Ovary (tissue), 9 donors: ENCODE results near the gene SYAP1. TPM values are rescaled to one million over a fixed set of nuclear protein-coding genes. Genes with fewer than 3 reads are reported as not detected.
"Not testable (repeated sequence)": the region's sequence is repeated elsewhere in the genome, so short reads cannot be mapped to it uniquely, and the experiment has no call there.

Experiments used
- DNase-seq, 5 donors: peaks; one replicate each; pipeline ENCODE4 v3.0.0-alpha.2; 2019 to 2020
- H3K27ac ChIP-seq, 2 donors: fragments of 200-600 bp; one replicate each; pipeline versions ENCODE4 v1.5.1 to v1.8.0; 2019 to 2022
- H3K27me3 ChIP-seq: fragments of 200-600 bp; one replicate; pipeline ENCODE4 v1.8.0; 2022
- H3K36me3 ChIP-seq: fragments of 200-600 bp; sonication (generic); one replicate; pipeline ENCODE4 v1.5.1; 2019
- H3K4me1 ChIP-seq: one replicate; pipeline ENCODE4 v1.8.1; 2013; ENCODE audit warnings: mild to moderate bottlenecking, moderate library complexity; ENCODE audit not compliant: insufficient read depth
- H3K4me3 ChIP-seq: fragments of 200-600 bp; sonication (generic); one replicate; pipeline ENCODE4 v1.5.1; 2017
- H3K9me3 ChIP-seq, 2 donors: fragments of 200-600 bp in 1 of 2; sonication (generic) in 1 of 2; one replicate each; pipeline versions ENCODE4 v1.5.1 to v1.8.1; 2013 to 2019; ENCODE audit warnings: mild to moderate bottlenecking in 1 of 2, moderate library complexity in 1 of 2
- EP300 ChIP-seq: sonication (generic); formaldehyde crosslinking; IDR thresholded peaks from one replicate; pipeline ENCODE4 v1.6.1; 2017; ENCODE audit warnings: antibody characterized with exemption
- POLR2A ChIP-seq: fragments of 450-650 bp; IDR thresholded peaks from one replicate; pipeline ENCODE4 v1.6.1; 2017; ENCODE audit warnings: antibody characterized with exemption, mild to moderate bottlenecking, moderate library complexity
- WGBS, 3 donors: extraction: QIAGEN DNeasy Blood & Tissue Kit in 1 of 3; methylation state at CpG; one replicate each; pipeline versions ENCODE4 v1.1.5 to v1.1.7; 2013 to 2017; 5-methylcytosine and 5-hydroxymethylcytosine counted together
- intact Hi-C, 4 donors: fragments of 100-400 bp; cut with DNase I; formaldehyde crosslinking; loops; one replicate each; pipeline versions ENCODE4 v1.11.0 to v1.15.1; 2022 to 2023
- polyA plus RNA-seq, 2 donors: library from polyadenylated mRNA; stranded (reverse); fragments of 200-250 nt in 1 of 2; fragments of 350-450 nt in 1 of 2; fragmentation: Illumina TruSeq in 1 of 2; extraction: RNeasy Lipid Tissue Mini Kit (QIAGEN cat#74804) in 1 of 2; gene quantifications; one replicate each; pipeline ENCODE4 v1.2.3, GENCODE V29; 2013 to 2014
- total RNA-seq, 7 donors: library from RNA; depleted of rRNA in 2 of 7; stranded (reverse); fragments of >200 nt in 2 of 7; fragmentation: NEBNext Ultra II Directional in 3 of 7; extraction: Animal tissue kit (Norgen Biotek cat#: 25700) in 3 of 7; gene quantifications; one replicate each; pipeline versions ENCODE4 v1.1.0 to v1.2.4, GENCODE V29; 2016 to 2023
- TF ChIP-seq, protein P1 (sequence below), 3 donors: fragments of 450-650 bp in 2 of 3; fragments of 200-600 bp in 1 of 3; IDR thresholded peaks; one replicate each; pipeline versions ENCODE4 v1.5.1 to v1.8.0; 2016 to 2022; ENCODE audit warnings: antibody characterized with exemption in 3 of 3, mild to moderate bottlenecking in 1 of 3
- donor health status: DM: no; HTN: no; CAD: no; lungs with moderate emphysema.
- donor health status: DM: no; HTN: no; CAD: no.
- donor health status: Bipolar disorder and iron deficiency.
- donor health status: DM: yes; HTN: yes; CAD: no.
- donor health status: DM: no; HTN: no; CAD: no.
- donor health status: DM: yes; HTN: yes; CAD: no.

The SYAP1 gene
- total and polyA plus RNA-seq, 9 donors = 9.6 to 36.9 (median 25.4) TPM

DNA sequence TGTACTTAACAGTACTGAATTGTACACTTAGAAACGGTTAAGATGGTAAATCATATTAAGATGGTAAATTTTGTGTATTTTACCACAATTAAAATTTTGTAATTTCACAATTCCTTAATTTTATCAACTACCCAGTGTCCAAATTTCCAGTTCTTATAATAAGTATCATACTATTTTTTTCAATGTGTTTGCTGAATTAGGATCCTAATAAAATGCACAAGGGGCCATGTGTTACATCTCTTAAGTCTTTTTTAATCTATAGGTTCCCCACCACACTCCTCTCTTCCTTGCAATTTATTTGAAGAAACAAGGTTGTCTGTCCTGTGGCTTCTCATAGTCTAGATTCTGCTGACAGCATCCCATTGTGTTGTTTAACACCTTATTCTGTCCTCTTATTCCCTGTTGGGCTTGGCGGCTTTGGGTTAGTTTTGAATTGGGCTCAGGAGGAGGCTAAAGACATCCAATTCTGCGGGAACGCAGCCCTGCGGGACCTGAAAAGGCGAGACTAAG lies 533 bp upstream of the SYAP1 start:
- Histone ChIP-seq H3K4me3 (peak overlapping the region; percentile 86), H3K36me3 (no peaks in the 10 kb centered on the region), H3K27me3 (no peaks in the 10 kb centered on the region), H3K27ac (peak overlapping the region; percentile 67 to 91), H3K9me3 (no peaks in the 10 kb centered on the region), H3K4me1 (peaks cover 4% of the 10 kb centered on the region)
- intact Hi-C loops = loop anchor here in 1 of 4 donors (5.0 kb wide), 1 partner anchor 68 kb away; the partner anchor contains the start of gene TXLNG
- WGBS, 3 donors = 10 to 15% (median 10%) methylated on average over 6 of the region's 6 CpGs
- DNase-seq = no peak
- TF ChIP-seq EP300 (no peak), POLR2A (no peak)
- TF ChIP-seq, protein P1, sequence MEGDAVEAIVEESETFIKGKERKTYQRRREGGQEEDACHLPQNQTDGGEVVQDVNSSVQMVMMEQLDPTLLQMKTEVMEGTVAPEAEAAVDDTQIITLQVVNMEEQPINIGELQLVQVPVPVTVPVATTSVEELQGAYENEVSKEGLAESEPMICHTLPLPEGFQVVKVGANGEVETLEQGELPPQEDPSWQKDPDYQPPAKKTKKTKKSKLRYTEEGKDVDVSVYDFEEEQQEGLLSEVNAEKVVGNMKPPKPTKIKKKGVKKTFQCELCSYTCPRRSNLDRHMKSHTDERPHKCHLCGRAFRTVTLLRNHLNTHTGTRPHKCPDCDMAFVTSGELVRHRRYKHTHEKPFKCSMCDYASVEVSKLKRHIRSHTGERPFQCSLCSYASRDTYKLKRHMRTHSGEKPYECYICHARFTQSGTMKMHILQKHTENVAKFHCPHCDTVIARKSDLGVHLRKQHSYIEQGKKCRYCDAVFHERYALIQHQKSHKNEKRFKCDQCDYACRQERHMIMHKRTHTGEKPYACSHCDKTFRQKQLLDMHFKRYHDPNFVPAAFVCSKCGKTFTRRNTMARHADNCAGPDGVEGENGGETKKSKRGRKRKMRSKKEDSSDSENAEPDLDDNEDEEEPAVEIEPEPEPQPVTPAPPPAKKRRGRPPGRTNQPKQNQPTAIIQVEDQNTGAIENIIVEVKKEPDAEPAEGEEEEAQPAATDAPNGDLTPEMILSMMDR (IDR thresholded peaks at IDR 0.05) = no peak

DNA sequence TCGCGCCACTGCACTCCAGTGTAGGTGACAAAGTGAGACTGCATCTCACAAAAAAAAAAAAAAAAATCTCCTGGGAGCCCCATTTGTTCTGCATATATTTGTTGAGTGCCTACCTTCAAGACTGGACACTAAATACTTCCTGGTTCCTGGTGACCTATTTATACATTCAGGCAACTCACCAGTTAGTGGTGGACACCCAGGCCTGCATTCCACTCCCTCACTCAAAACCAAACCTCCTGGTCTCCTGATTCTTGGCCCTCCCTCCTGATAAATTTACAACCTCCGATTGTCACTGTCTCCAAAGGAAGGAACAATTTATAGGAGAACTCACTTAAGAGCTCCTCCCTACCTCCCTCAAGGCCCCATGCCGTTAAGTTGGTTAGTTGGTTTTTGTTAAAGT lies 3.1 kb downstream of the SYAP1 start:
- Histone ChIP-seq H3K27me3 (no peaks in the 10 kb centered on the region), H3K4me1 (peaks cover 4% of the 10 kb centered on the region), H3K27ac (no peak overlapping the region), H3K36me3 (no peaks in the 10 kb centered on the region), H3K4me3 (no peak overlapping the region), H3K9me3 (no peaks in the 10 kb centered on the region)
- no peak for DNase-seq
- intact Hi-C loops = no loop called here
- 82 to 89% (median 85%) methylated on average over 4 of the region's 4 CpGs for WGBS, 3 donors
- TF ChIP-seq POLR2A (no peak), EP300 (no peak)
- TF ChIP-seq, protein P1 (IDR thresholded peaks at IDR 0.05) = no peak

DNA sequence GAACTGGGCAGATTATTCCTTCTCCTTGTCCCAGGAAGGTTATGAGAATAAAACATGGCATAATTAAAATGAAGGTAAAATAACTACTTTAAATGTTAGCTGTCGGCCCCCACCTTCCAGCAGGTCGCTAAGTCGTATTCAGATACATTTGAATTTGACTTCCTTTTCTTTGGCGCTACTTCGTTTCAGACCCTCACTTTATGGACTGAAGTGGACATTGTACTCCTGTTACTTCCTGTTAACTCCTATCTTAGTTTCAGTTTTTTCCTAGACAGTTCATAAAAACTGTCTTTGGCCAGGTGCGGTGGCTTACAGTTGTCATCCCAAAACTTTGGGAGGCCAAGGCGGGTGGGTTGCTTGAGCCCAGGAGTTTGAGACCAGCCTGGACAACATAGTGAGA lies 5.7 kb downstream of the SYAP1 start:
- intact Hi-C loops = no loop called here
- Histone ChIP-seq H3K9me3 (no peaks in the 10 kb centered on the region), H3K4me3 (no peak overlapping the region), H3K36me3 (no peaks in the 10 kb centered on the region), H3K27ac (no peak overlapping the region), H3K27me3 (no peaks in the 10 kb centered on the region), H3K4me1 (peaks cover 4% of the 10 kb centered on the region)
- WGBS, 3 donors = 94 to 96% (median 96%) methylated on average over 7 of the region's 7 CpGs
- TF ChIP-seq, protein P1 (IDR thresholded peaks at IDR 0.05) = no peak
- TF ChIP-seq POLR2A (no peak), EP300 (no peak)
- DNase-seq = no peak

DNA sequence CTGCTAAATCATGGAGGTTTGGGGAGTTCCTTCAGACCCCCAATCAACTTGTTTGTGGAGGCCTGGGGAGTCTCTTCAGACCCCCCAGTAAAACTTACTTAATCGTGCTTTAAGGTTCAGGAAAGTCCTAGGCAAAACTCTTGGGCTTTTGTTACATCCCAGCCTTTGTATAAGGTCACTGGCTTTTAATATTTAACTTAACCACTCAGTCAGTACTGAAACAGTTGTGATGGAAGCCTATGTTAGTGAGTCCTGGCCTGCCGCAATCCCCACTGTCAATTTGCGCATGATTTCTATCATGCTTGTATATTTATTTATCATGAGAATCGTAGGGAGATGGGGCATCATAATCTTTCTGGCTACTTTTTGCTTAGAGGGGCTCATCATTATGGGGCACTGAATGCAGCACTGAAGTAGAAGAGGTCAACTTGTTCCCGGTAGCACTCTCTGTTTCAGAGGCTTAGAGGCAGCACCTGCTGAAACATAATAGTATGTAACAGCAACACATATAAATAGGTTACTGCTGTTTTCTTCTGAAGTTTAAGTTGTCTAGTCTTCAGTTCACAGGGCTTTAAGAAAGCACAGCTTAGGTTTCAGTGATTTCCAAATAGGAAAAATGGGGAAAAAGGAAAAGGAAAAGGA lies 7.1 kb downstream of the SYAP1 start:
- H3K27ac ChIP-seq, H3K4me1 ChIP-seq, H3K27me3 ChIP-seq, H3K4me3 ChIP-seq, H3K36me3 ChIP-seq, H3K9me3 ChIP-seq, intact Hi-C loops, DNase-seq: not testable (repeated sequence)
- 89 to 94% (median 89%) methylated on average over 5 of the region's 5 CpGs for WGBS, 3 donors

DNA sequence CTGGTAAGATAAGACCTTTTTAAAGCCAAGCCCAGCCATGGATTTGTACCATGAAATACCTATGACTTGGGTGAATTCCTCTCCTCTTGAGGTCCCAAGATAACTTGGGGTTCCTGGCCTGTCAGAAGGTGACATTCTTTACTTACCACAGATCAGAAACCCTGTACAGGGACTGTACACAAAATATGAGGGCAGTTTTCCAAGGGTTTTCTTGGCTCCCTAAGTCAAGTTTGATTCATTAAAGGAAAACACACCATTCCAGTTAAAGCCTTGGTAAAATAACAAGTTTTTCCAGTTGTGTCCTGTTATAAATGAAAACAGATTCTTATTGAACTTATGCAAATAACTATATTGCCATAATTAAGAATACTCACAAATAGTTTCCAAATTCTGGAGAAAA lies 8.2 kb downstream of the SYAP1 start:
- intact Hi-C loops = no loop called here
- no peaks in the 10 kb centered on the region for H3K36me3 ChIP-seq
- no peaks in the 10 kb centered on the region for H3K27me3 ChIP-seq
- no peak overlapping the region for H3K27ac ChIP-seq
- TF ChIP-seq, protein P1 (IDR thresholded peaks at IDR 0.05) = no peak
- no peak for TF ChIP-seq POLR2A
- TF ChIP-seq EP300 = no peak
- no peak for DNase-seq
- H3K9me3 ChIP-seq = no peaks in the 10 kb centered on the region
- H3K4me1 ChIP-seq = no peaks in the 10 kb centered on the region
- H3K4me3 ChIP-seq = no peak overlapping the region
